ENCODE measurements around the gene SCART1. TPM values are rescaled to one million over a fixed set of nuclear protein-coding genes. Genes with fewer than 3 reads are reported as not detected.

The SCART1 gene
- total RNA-seq, 1 donor from 2014 or later, result not detected

DNA sequence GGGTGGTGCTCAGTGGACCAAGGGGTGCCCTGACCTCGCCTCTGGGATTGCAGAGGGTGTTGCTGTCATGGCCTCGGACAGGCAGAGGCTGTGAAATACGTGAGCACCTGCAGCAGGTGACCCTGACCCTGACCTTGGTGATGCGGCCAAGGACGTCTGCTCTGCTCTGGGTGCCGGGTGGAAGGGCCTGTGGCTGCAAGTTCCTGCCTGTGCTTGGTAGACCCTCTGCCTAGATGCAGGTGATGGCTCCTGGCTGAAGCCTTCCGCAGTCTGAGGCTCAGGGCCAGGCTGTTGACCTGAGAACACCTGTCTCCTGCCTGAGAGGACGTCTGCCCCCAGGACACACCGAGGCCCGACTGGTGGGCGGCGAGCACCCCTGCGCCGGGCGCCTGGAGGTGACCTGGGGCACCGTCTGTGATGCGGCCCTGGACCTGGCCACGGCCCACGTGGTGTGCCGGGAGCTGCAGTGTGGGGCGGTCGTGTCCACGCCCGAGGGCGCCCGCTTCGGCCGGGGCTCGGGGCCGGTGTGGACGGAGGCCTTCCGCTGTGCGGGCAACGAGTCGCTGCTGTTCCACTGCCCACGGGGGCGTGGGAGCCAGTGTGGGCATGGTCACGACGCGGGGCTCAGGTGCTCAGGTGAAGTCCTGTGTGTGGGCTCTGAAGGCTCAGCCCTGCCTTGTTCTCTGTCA lies 4.4 kb downstream of the SCART1 start:
- Histone ChIP-seq H3K4me3 (ENCODE audit: low read depth, low read length) (no peak overlapping the region), H3K27me3 (ENCODE audit: control insufficient read depth, insufficient read depth, low read length) (no peaks in the 10 kb centered on the region), H3K36me3 (ENCODE audit: control insufficient read depth, insufficient read depth, low read length) (no peaks in the 10 kb centered on the region)
- TF ChIP-seq, protein P1, sequence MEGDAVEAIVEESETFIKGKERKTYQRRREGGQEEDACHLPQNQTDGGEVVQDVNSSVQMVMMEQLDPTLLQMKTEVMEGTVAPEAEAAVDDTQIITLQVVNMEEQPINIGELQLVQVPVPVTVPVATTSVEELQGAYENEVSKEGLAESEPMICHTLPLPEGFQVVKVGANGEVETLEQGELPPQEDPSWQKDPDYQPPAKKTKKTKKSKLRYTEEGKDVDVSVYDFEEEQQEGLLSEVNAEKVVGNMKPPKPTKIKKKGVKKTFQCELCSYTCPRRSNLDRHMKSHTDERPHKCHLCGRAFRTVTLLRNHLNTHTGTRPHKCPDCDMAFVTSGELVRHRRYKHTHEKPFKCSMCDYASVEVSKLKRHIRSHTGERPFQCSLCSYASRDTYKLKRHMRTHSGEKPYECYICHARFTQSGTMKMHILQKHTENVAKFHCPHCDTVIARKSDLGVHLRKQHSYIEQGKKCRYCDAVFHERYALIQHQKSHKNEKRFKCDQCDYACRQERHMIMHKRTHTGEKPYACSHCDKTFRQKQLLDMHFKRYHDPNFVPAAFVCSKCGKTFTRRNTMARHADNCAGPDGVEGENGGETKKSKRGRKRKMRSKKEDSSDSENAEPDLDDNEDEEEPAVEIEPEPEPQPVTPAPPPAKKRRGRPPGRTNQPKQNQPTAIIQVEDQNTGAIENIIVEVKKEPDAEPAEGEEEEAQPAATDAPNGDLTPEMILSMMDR (IDR thresholded peaks at IDR 0.05; ENCODE audit: insufficient read depth, low read length, poor library complexity, severe bottlenecking), result no peak
- no peak for DNase-seq (ENCODE audit: low read depth)

DNA sequence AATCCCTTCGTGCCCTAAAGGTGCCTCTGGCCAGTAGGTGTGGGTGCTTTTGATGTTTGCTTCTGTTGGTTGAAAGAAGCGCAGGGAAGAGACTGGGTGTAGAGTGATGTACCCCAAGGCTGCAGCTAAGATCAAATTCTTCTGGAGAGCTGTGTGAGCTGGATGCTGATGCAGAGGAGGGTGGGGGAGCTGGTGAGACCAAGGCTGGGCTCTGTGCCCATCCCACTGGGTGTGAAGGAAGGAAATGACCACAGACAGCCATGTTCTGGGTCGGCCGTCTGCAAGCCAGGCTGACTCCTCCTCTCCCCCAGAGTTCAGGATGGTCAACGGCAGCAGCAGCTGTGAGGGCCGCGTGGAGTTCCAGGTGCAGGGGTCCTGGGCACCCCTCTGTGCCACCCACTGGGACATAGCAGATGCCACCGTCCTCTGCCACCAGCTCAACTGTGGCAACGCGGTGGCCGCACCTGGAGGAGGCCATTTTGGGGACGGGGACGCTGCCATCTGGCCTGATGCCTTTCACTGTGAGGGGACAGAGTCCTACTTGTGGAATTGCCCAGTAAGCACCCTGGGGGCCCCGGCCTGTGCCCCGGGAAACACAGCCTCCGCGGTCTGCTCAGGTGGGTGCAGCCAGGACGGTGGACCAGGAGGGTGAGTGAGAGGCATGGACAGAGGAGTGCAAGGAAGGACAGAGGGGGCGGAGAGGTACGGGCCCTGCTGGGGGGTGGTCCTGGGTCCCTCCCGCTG lies 5.1 kb downstream of the SCART1 start:
- H3K27me3 ChIP-seq (ENCODE audit: control insufficient read depth, insufficient read depth, low read length), result no peaks in the 10 kb centered on the region
- no peak overlapping the region for H3K4me3 ChIP-seq (ENCODE audit: low read depth, low read length)
- H3K36me3 ChIP-seq (ENCODE audit: control insufficient read depth, insufficient read depth, low read length), result no peaks in the 10 kb centered on the region
- no peak for DNase-seq (ENCODE audit: low read depth)
- TF ChIP-seq, protein P1 (IDR thresholded peaks at IDR 0.05; ENCODE audit: insufficient read depth, low read length, poor library complexity, severe bottlenecking), result no peak

DNA sequence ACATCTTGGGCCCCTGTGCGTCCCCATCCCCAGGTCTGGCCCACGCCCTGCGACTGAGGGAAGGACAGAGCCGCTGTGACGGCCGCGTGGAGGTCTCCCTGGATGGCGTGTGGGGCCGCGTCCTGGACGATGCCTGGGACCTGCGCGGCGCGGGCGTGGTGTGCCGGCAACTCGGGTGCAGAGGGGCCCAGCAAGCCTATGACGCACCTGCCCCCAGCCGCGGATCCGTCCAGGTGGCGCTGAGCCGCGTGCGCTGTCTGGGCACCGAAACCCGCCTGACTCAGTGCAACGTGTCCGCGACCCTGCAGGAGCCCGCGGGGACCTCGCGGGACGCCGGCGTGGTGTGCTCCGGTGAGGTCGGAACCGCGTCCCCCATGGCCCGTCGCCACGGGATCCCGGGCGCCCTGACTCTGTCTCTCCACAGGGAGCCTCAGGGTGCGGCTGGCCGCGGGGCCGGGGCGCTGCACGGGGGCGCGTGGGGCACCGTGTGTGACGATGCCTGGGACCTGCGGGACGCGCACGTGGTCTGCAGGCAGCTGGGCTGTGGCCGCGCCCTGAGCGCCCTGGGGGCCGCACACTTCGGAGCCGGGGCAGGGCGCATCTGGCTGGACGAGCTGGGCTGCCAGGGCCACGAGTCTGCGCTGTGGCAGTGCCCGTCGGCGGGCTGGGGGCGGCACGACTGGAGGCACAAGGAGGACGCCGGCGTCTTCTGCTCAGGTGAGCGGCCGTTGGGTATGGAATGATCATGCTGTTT lies 5.9 kb downstream of the SCART1 start:
- DNase-seq (ENCODE audit: low read depth), result no peak
- Histone ChIP-seq H3K36me3 (ENCODE audit: control insufficient read depth, insufficient read depth, low read length) (no peaks in the 10 kb centered on the region), H3K27me3 (ENCODE audit: control insufficient read depth, insufficient read depth, low read length) (no peaks in the 10 kb centered on the region), H3K4me3 (ENCODE audit: low read depth, low read length) (no peak overlapping the region)
- TF ChIP-seq, protein P1 (IDR thresholded peaks at IDR 0.05; ENCODE audit: insufficient read depth, low read length, poor library complexity, severe bottlenecking), result no peak

DNA sequence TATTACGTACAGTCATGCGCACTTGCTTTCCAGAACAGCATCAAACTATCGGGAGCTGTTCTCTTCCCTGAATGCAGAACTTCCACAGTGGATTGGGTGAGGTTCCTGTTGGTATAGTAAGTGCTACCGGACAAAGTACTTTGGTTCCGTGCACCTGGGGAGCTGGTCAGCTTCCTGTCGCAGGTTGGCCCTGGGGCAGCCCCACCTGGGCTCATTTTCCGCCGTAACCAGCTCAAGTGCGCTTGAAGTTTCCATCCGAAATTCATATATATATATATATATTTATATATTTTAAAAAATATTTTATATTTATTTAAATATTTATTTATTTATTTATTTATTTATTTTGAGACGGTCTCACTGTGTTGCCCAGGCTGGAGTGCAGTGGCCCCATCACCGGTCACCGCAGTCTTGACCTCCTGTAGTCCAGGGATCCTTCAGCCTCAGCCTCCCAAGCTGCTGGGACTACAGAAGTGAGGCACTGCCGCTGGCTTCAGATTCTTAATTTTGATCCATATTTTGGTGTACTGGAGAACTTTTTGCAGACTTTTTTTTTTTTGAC lies 6.5 kb downstream of the SCART1 start:
- no peak overlapping the region for H3K4me3 ChIP-seq (ENCODE audit: low read depth, low read length)
- H3K27me3 ChIP-seq (ENCODE audit: control insufficient read depth, insufficient read depth, low read length), result peaks cover 3% of the 10 kb centered on the region
- H3K36me3 ChIP-seq (ENCODE audit: control insufficient read depth, insufficient read depth, low read length), result no peaks in the 10 kb centered on the region
- no peak for DNase-seq (ENCODE audit: low read depth)
- TF ChIP-seq, protein P1 (IDR thresholded peaks at IDR 0.05; ENCODE audit: insufficient read depth, low read length, poor library complexity, severe bottlenecking), result no peak

DNA sequence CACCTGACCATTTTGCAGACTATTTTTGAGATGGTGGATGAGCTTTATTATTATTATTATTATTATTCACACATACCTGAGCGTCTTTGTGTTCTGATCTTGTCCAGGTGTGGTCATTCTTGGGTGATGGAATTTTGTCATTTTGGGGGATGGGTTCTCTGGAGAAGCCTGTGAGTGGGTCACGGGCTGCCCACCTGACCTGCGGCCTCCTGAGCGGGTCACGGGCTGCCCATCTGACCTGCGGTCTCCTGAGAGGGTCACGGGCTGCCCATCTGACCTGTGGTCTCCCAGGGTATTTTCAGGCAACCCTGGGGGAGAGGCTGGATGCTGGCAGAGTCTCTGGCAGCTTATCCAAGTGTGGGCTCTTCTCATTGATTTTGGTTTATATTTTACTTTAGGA lies 7.3 kb downstream of the SCART1 start:
- no peak for DNase-seq (ENCODE audit: low read depth)
- TF ChIP-seq, protein P1 (IDR thresholded peaks at IDR 0.05; ENCODE audit: insufficient read depth, low read length, poor library complexity, severe bottlenecking), result no peak
- no peak overlapping the region for H3K4me3 ChIP-seq (ENCODE audit: low read depth, low read length)
- peaks cover 6% of the 10 kb centered on the region for H3K27me3 ChIP-seq (ENCODE audit: control insufficient read depth, insufficient read depth, low read length)
- H3K36me3 ChIP-seq (ENCODE audit: control insufficient read depth, insufficient read depth, low read length), result no peaks in the 10 kb centered on the region

All from kidney epithelial cell (primary cell).